Endothelial cell of umbilical vein (primary cell): ENCODE measurements around the gene USF3. TPM values are rescaled to one million over a fixed set of nuclear protein-coding genes. Genes with fewer than 3 reads are reported as not detected.

Experiments used
- BruUV-seq: library from RNA; stranded (reverse); fragments of 400-500 nt; replicated peaks from 2 replicates; lab custom pipeline; 2021; lab: Mats Ljungman, UMichigan
- CTCF ChIA-PET: fragments of 300-600, 350-600 bp; sonication (Branson Sonifier 250); formaldehyde crosslinking; loops from one replicate; lab custom pipeline; 2021; ENCODE audit warnings: antibody characterized with exemption, inconsistent platforms; lab: Charles Lee
- POLR2A ChIA-PET: fragments of 300-600, 350-600 bp; sonication (Branson Sonifier 250); formaldehyde crosslinking; loops from one replicate; lab custom pipeline; 2021; ENCODE audit warnings: antibody characterized with exemption, inconsistent platforms; lab: Charles Lee
- DNase-seq: peaks from one replicate; pipeline ENCODE4 v3.0.0-alpha.2; 2011; ENCODE audit warnings: low read depth, low spot score
- FAIRE-seq: peaks from 2 replicates; lab custom pipeline; 2011; peaks lifted over from hg19 to GRCh38; lab: Jason Lieb, UNC
- H2AFZ ChIP-seq: 2 replicates; pipeline ENCODE4 v1.6.0; 2012; ENCODE audit warnings: low read depth, low read length, control low read depth, inconsistent platforms
- H3K27ac ChIP-seq: 2 replicates; pipeline ENCODE4 v1.5.1; 2011; ENCODE audit warnings: low read depth, mild to moderate bottlenecking, control low read depth, low read length, moderate library complexity; ENCODE audit not compliant: insufficient read depth
- H3K27me3 ChIP-seq, 2 experiments: 2 replicates each; pipeline versions ENCODE4 v1.6.0 to v1.6.1; 2011; ENCODE audit warnings: low read length in 2 of 2, mixed read lengths in 1 of 2; ENCODE audit not compliant: control insufficient read depth in 2 of 2, insufficient read depth in 2 of 2
- H3K36me3 ChIP-seq, 2 experiments: 2 replicates in 1 of 2; 3 replicates in 1 of 2; pipeline ENCODE4 v1.5.1; 2011; ENCODE audit warnings: low read length in 2 of 2, mild to moderate bottlenecking in 1 of 2, moderate library complexity in 1 of 2; ENCODE audit not compliant: control insufficient read depth in 2 of 2, insufficient read depth in 2 of 2; ENCODE audit errors: extremely low read depth in 1 of 2
- H3K4me1 ChIP-seq: 3 replicates; pipeline ENCODE4 v1.5.1; 2011; ENCODE audit warnings: mild to moderate bottlenecking, low read length; ENCODE audit not compliant: control insufficient read depth, insufficient read depth; ENCODE audit errors: extremely low read depth
- H3K4me2 ChIP-seq: 2 replicates; pipeline ENCODE4 v1.6.1; 2011; ENCODE audit warnings: low read length, control low read depth, mixed read lengths; ENCODE audit not compliant: insufficient read depth
- H3K4me3 ChIP-seq, 3 experiments: fragments of 200-600 bp in 1 of 3; sonication (generic), shearing (Covaris generic) in 1 of 3; replicated peaks in 1 of 3; 2 replicates each; pipeline ENCODE4 v1.5.1; 2011 to 2016; ENCODE audit warnings: control low read depth in 3 of 3, low read length in 3 of 3, mild to moderate bottlenecking in 2 of 3, inconsistent platforms in 1 of 3, low read depth in 1 of 3, moderate library complexity in 1 of 3; ENCODE audit not compliant: insufficient read depth in 1 of 3
- H3K79me2 ChIP-seq: 2 replicates; pipeline ENCODE4 v1.6.0; 2012; ENCODE audit warnings: low read length, inconsistent platforms; ENCODE audit not compliant: control insufficient read depth, insufficient read depth
- H3K9ac ChIP-seq: replicated peaks from 2 replicates; pipeline ENCODE3; 2011; ENCODE audit warnings: low read length, control low read depth; ENCODE audit not compliant: insufficient read depth; ENCODE audit errors: extremely low read depth
- H3K9me1 ChIP-seq: replicated peaks from 3 replicates; pipeline ENCODE4 v1.6.0; 2011; ENCODE audit warnings: mild to moderate bottlenecking, low read length; ENCODE audit not compliant: control insufficient read depth, insufficient read depth; ENCODE audit errors: extremely low read depth
- H3K9me3 ChIP-seq: replicated peaks from 2 replicates; pipeline ENCODE4 v1.5.1; 2012; ENCODE audit warnings: low read length, inconsistent platforms; ENCODE audit not compliant: control insufficient read depth, insufficient read depth
- H4K20me1 ChIP-seq: replicated peaks from 2 replicates; pipeline ENCODE3; 2011; ENCODE audit warnings: mild to moderate bottlenecking, low read length; ENCODE audit not compliant: control insufficient read depth, insufficient read depth; ENCODE audit errors: extremely low read depth
- FOS ChIP-seq: IDR thresholded peaks from 2 replicates; pipeline ENCODE4 v1.6.1; 2011; ENCODE audit warnings: mild to moderate bottlenecking, low read length, moderate library complexity, borderline replicate concordance; ENCODE audit not compliant: insufficient read depth
- JUN ChIP-seq: IDR thresholded peaks from 2 replicates; pipeline ENCODE4 v1.6.1; 2011; ENCODE audit warnings: borderline replicate concordance, low read depth; ENCODE audit not compliant: insufficient read length, insufficient read depth
- MYC ChIP-seq: IDR thresholded peaks from one replicate; pipeline ENCODE4 v1.6.1; 2011; ENCODE audit warnings: mild to moderate bottlenecking, low read depth, low read length
- POLR2A ChIP-seq: IDR thresholded peaks from 2 replicates; pipeline ENCODE4 v1.6.1; 2012; ENCODE audit warnings: low read depth, mild to moderate bottlenecking, control low read depth, low read length
- POLR2AphosphoS5 ChIP-seq: IDR thresholded peaks from 2 replicates; pipeline ENCODE4 v1.6.1; 2012; ENCODE audit warnings: low read depth, mild to moderate bottlenecking, control low read depth, low read length, moderate library complexity; ENCODE audit not compliant: insufficient read depth
- dilution Hi-C: fragments of 300-500 bp; cut with MboI; formaldehyde crosslinking; loops from one replicate; pipeline ENCODE4 v1.15.0; 2019; ENCODE audit warnings: low sequenced_read_pairs; ENCODE audit not compliant: extremely low pct_ligation_motif_present
- intact Hi-C: fragments of 100-400 bp; cut with micrococcal nuclease; formaldehyde crosslinking; loops from one replicate; pipeline ENCODE4 v1.10.0; 2022
- polyA plus RNA-seq, 4 experiments: library from polyadenylated mRNA; depleted of rRNA in 3 of 4; stranded (reverse) in 3 of 4; unstranded in 1 of 4; fragments of >200 nt; gene quantifications; 2 replicates each; pipeline versions ENCODE4 v1.2.1 to v1.2.3, GENCODE V29; 2011 to 2012; ENCODE audit warnings: missing spikeins in 1 of 4
- total RNA-seq: library from RNA; stranded (reverse); gene quantifications from 2 replicates; pipeline ENCODE4 v1.2.3, GENCODE V29; 2021
- TF ChIP-seq, protein P1 (sequence below), 2 donors: IDR thresholded peaks; 1 replicate in 1 of 2; 2 replicates in 1 of 2; pipeline ENCODE4 v1.5.1; 2011; ENCODE audit warnings: low read length in 2 of 2, mild to moderate bottlenecking in 2 of 2, moderate library complexity in 2 of 2, control low read depth in 1 of 2, inconsistent platforms in 1 of 2, low read depth in 1 of 2; ENCODE audit not compliant: insufficient read depth in 1 of 2; ENCODE audit errors: extremely low read depth in 1 of 2
- TF ChIP-seq, protein P2 (sequence below): IDR thresholded peaks from 2 replicates; pipeline ENCODE4 v1.6.1; 2011; ENCODE audit not compliant: insufficient read depth, insufficient read length

The USF3 gene
- total and polyA plus RNA-seq, 2 donors (not counting 3 experiments of a cell fraction or from before 2014, with no cell fraction given): 7.0 to 10.5 TPM

DNA sequence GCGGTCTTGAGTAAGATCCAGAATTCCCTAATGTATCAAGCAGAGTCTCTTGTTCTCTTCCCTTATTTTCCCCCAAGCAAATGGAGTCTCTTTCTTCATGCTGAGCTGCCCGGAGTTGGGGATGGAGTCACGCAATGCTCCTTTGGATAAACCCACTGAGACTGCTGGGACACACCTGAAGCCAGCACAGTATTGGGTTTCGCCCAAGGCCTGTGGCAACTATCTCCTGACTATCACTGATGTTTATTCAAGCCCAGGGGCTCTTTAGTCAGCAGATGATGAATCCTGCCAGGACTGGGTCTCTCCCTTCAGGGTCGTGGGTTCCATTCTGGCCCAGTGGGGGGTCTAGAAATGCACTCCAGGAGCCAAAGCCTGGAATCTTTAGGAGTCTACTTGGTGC lies 11.3 kb downstream of the USF3 start:
- BruUV-seq: no TSS peak
- DNase-seq: no peak
- dilution Hi-C loops: no loop called here
- ChIA-PET CTCF (no interaction called here), POLR2A (no interaction called here)
- Histone ChIP-seq H3K4me3 (no peak overlapping the region), H3K4me2 (no peak overlapping the region), H3K36me3 (no peaks in the 10 kb centered on the region), H3K9me1 (no peaks in the 10 kb centered on the region), H3K9me3 (no peaks in the 10 kb centered on the region), H3K79me2 (peaks cover 1% of the 10 kb centered on the region), H3K9ac (no peak overlapping the region), H3K4me1 (no peaks in the 10 kb centered on the region), H2AFZ (no peak overlapping the region), H3K27me3 (no peaks in the 10 kb centered on the region), H4K20me1 (no peaks in the 10 kb centered on the region), H3K27ac (no peak overlapping the region)
- TF ChIP-seq POLR2AphosphoS5 (no peak), FOS (no peak), MYC (no peak), POLR2A (no peak), JUN (no peak)
- TF ChIP-seq, protein P1, sequence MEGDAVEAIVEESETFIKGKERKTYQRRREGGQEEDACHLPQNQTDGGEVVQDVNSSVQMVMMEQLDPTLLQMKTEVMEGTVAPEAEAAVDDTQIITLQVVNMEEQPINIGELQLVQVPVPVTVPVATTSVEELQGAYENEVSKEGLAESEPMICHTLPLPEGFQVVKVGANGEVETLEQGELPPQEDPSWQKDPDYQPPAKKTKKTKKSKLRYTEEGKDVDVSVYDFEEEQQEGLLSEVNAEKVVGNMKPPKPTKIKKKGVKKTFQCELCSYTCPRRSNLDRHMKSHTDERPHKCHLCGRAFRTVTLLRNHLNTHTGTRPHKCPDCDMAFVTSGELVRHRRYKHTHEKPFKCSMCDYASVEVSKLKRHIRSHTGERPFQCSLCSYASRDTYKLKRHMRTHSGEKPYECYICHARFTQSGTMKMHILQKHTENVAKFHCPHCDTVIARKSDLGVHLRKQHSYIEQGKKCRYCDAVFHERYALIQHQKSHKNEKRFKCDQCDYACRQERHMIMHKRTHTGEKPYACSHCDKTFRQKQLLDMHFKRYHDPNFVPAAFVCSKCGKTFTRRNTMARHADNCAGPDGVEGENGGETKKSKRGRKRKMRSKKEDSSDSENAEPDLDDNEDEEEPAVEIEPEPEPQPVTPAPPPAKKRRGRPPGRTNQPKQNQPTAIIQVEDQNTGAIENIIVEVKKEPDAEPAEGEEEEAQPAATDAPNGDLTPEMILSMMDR (IDR thresholded peaks at IDR 0.05; ENCODE audit: extremely low read depth in 1 of 2, insufficient read depth in 1 of 2, low read depth in 1 of 2, low read length in 2 of 2): no peak
- TF ChIP-seq, protein P2, sequence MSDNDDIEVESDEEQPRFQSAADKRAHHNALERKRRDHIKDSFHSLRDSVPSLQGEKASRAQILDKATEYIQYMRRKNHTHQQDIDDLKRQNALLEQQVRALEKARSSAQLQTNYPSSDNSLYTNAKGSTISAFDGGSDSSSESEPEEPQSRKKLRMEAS: no peak
- intact Hi-C loops: no loop called here
- FAIRE-seq: no peak
